Measurements from ENCODE around the gene ARHGAP6.

ARHGAP6 gene

DNA sequence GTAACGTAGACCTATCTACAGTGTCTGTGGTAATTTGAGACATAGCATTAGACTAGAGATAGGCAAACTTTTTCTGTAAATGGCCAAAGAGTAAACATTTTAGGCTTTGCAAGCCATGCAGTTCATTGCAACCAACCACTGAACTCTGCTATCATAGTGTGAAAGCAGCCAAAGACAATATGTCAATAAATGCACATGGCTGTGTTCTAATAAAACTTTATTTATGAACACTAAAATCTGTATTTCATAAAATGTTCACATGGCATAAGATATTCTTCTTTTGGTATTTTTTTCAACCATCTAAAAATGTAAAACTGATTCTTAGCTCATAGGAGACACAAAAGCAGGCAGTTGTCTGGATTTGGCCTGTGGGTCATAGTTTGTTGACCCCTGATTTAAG is 251.6 kb downstream of the ARHGAP6 start:
- POLR2A ChIA-PET (ENCODE audit: low non-redundant PET), result no interaction called here
- TF ChIP-seq, protein P1, sequence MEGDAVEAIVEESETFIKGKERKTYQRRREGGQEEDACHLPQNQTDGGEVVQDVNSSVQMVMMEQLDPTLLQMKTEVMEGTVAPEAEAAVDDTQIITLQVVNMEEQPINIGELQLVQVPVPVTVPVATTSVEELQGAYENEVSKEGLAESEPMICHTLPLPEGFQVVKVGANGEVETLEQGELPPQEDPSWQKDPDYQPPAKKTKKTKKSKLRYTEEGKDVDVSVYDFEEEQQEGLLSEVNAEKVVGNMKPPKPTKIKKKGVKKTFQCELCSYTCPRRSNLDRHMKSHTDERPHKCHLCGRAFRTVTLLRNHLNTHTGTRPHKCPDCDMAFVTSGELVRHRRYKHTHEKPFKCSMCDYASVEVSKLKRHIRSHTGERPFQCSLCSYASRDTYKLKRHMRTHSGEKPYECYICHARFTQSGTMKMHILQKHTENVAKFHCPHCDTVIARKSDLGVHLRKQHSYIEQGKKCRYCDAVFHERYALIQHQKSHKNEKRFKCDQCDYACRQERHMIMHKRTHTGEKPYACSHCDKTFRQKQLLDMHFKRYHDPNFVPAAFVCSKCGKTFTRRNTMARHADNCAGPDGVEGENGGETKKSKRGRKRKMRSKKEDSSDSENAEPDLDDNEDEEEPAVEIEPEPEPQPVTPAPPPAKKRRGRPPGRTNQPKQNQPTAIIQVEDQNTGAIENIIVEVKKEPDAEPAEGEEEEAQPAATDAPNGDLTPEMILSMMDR (conservative IDR thresholded peaks at IDR 0.05; ENCODE audit: low read depth), result no peak

DNA sequence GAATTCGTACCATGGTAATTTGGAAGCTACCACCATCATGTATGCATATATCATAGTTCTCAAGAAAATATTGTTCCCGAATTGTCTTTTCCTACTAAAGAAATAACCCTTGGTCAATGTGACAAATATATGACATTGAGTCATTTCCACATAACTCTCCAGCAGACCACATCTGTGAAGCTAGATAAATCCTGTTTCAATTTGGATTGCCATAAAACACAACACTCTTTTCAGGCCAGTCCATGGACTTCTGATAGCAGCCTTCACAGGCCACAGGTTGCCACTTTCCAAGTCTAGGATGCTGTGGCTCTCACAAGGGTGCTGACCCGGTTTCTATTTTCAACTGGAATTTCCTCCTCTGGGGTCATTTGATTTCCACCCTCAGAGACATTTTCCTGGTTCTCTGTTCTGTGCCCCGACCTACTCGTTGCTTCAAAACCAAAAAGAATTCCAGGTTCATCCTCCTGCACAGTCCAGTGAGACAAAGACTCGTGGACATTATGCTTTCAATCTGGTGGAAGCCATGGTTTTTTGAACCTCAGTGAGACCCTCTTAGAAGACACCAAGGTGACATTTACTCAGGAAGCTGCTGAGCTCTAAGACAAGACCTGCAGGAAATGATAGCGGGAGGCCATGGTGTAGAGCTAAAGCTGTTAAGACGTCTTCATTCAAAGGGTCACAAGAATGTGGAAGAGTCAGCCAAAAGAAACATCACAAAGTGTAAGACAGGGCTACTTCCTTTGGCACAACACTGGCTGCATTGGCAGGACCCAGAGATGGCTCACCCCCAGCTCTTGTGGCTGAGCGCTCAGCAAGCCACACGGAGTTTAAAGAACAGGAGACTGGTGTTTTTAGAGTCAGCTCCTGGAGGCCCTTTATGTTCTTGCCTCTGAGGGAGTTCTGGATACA is 252.8 kb downstream of the ARHGAP6 start:
- CTCF ChIA-PET, result no interaction called here
- DNase-seq (ENCODE audit: low spot score), result no peak
- no peak overlapping the region for H3K27ac ChIP-seq
- TF ChIP-seq, protein P1 (conservative IDR thresholded peaks at IDR 0.05; ENCODE audit: low read depth), result no peak
- POLR2A ChIA-PET (ENCODE audit: low non-redundant PET), result no interaction called here

More for the DNA sequence above, 251.6 kb downstream of the ARHGAP6 start:
- no peak for DNase-seq (ENCODE audit: low spot score)
- CTCF ChIA-PET, result no interaction called here
- H3K27ac ChIP-seq, result no peak overlapping the region

DNA sequence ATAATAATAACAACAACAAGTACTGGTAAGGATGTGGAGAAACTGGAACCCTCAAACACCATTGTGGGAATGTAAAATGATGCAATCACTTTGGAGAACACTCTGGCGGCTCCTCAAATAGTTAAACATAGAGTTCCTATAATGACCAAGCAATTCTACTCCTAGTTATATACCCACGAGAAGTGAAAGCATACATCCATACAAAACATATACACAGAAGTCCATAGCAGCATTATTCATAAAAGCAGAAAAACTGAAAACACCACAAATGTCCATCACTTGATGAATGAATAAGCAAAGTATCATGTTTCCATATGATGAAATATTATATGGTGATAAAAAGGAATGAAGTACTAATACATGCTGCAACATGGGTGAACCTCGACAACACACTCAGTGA is 255.8 kb downstream of the ARHGAP6 start:
- POLR2A ChIA-PET (ENCODE audit: low non-redundant PET), result no interaction called here

DNA sequence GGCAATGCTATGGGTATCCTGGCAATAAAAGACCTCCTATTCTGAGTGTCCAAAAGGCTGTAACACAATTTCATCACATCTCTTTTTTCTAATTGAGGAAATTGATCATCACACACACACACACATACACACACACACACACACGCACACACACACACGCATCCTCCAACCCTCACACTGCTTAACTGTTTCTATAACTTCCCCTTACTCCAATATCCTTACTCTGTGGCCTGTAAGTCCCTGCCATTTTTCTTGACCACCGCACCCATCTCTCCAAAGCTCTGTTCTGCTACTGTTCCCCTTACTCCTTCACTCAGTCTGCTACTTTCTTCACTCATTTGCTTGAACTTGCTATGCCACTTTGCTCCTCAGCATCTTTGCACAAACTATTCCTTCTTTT is 256.9 kb downstream of the ARHGAP6 start:
- ChIA-PET CTCF (no interaction called here), POLR2A (ENCODE audit: low non-redundant PET) (no interaction called here)
- no peak for DNase-seq (ENCODE audit: low spot score)
- TF ChIP-seq, protein P1 (conservative IDR thresholded peaks at IDR 0.05; ENCODE audit: low read depth), result no peak
- H3K27ac ChIP-seq, result no peak overlapping the region

More for the DNA sequence above, 255.8 kb downstream of the ARHGAP6 start:
- no peak for DNase-seq (ENCODE audit: low spot score)
- TF ChIP-seq, protein P1 (conservative IDR thresholded peaks at IDR 0.05; ENCODE audit: low read depth), result no peak
- CTCF ChIA-PET, result no interaction called here
- no peak overlapping the region for H3K27ac ChIP-seq

DNA sequence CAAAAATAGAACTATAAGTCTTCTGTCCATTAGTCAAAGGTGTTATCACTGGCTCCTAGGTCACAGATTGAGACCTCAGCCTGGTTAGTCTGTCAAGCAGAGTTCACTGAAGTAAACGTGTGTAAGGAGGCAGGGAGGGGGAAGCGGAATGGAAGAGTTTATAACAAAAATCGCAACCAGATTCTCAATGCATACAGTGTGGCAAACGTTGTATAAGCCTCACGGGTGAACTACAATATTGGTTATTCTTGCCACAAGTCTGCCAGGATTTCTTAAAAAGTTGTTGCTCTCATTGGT is 257.7 kb downstream of the ARHGAP6 start:
- H3K27ac ChIP-seq, result no peak overlapping the region
- no peak for DNase-seq (ENCODE audit: low spot score)
- TF ChIP-seq, protein P1 (conservative IDR thresholded peaks at IDR 0.05; ENCODE audit: low read depth), result no peak
- ChIA-PET POLR2A (ENCODE audit: low non-redundant PET) (no interaction called here), CTCF (no interaction called here)

DNA sequence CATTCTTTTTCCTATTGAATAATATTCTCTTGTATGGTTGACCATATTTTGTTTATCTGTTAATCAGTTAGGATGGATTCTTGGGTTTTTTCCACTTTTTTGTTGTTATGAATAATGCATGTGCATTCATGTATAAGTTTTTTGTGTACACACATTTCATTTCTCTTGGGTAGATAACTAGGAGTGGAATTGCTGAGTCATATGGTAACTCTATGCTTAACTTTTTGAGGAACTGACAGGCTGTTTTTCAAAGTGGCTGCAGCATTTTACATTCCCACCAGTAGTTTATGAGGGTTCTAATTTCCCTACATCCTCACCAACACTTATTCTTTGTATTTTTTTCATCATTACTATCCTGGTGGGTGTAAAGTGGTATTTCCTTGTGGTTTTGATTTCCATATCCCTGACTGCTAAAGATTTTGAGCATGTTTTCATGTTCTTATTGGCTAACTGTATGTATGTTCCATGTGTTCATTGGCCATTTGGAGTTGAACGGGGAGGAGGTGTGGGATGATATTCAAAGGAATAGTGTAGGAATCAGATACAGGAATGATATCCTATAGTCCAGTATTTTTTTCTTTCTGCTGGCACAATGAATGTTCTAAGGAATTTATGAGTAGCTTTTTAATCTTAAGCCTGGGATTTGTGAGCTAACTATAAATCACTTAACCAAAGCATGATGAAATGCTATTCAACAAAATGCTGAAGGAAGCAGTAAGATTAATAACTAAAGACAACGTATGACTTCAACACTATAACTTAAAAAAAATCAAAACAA is 258.2 kb downstream of the ARHGAP6 start:
- H3K27ac ChIP-seq, result no peak overlapping the region
- CTCF ChIA-PET, result no interaction called here
- DNase-seq (ENCODE audit: low spot score), result no peak
- POLR2A ChIA-PET (ENCODE audit: low non-redundant PET), result no interaction called here
- TF ChIP-seq, protein P1 (conservative IDR thresholded peaks at IDR 0.05; ENCODE audit: low read depth), result no peak
